ENCODE data around the gene ERGIC2. TPM values are rescaled to one million over a fixed set of nuclear protein-coding genes. Genes with fewer than 3 reads are reported as not detected.

ERGIC2 gene
- total RNA-seq, 1 donor from 2014 or later: 157 TPM

GRCh38 chr12:29376118-29376517, 4.9 kb downstream of the ERGIC2 start:
- DNase-seq (ENCODE audit: low read depth): no peak

DNA sequence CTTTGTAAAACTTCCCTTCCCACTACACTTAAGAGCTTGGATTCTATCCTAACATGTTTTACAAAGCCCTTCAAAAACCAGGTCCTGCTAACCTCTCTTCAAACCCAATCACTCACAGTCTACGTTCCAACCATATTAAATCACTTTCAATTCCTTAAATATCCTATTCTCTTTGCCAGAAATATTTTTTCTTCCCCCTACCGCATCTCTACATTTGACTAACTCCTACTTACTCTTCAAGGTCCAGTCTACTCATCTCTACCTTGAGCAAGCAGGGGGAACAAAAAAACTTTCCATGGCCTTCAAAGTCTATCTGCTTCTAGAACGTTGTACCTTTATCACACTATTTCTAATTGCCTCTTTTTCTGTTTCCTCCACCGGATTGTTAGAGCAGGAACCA, 6.1 kb downstream of the ERGIC2 start:
- no peak for DNase-seq (ENCODE audit: low read depth)

- DNase-seq (ENCODE audit: low read depth): no peak
Observed at GRCh38 chr12:29374012-29374411, 7.0 kb downstream of the ERGIC2 start.

DNA sequence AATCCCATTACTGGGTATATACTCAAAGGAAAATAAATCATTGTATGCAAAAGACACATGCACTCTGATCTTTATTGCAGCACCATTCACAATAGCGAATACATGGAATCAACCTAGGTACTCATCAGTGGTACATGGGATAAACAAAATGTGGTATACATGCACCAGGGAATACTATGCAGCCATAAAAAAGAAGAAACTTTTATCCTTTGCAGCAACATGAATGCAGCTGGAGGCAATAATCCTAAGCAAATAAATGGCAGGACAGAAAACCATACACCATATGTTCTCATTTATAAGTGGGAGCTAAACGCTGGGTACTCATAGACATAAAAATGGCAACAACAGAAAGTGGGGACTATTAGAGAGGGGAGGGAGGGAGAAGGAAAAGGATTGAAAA, 15.9 kb downstream of the ERGIC2 start:
- DNase-seq (ENCODE audit: low read depth): no peak

- DNase-seq (ENCODE audit: low read depth): no peak
Observed at GRCh38 chr12:29354954-29355353, 26.0 kb downstream of the ERGIC2 start.

- DNase-seq (ENCODE audit: low read depth): peak; percentile 16
Observed at GRCh38 chr12:29350080-29350479, 30.9 kb downstream of the ERGIC2 start.

- DNase-seq (ENCODE audit: low read depth): no peak
Observed at GRCh38 chr12:29346769-29347421, 34.1 kb downstream of the ERGIC2 start.

DNA sequence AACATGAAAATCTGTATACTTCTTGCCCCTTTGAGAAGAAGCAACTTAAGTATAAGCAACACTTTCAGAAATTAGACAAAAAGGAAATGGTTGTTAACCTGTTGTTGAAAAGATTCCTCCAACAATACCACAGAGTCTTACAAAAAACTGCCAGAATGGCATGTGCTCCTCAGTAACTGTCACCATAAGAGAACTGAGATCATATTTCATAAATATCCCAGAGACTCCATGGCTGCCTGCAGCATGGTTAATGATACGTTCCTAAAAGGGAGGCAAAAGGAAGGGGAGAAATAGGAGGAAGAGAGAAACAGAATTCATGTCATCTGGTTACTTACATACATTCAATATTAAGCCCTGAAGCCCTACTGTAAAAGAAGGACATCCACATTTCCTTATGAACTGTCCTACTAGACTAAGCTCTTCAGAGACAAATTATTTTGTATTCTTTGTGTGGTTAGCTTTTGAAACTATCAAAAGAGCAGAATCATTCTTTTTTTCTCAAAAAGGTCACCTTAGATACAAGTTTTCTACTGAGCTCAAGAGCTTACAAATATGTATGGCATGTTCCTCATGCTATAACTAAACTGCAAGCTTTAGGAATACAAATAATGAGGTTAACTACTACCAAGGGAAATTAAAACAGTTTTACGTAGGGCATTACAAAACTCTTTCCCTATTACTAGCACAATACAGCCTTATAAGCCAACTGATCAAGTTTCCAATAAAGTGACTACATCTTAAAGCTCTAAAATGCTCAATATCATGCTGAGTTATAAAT, 37.8 kb downstream of the ERGIC2 start:
- peak; percentile 47 for DNase-seq (ENCODE audit: low read depth)

GRCh38 chr12:29337325-29337724, 43.6 kb downstream of the ERGIC2 start:
- no peak for DNase-seq (ENCODE audit: low read depth)

- DNase-seq (ENCODE audit: low read depth): no peak
Observed at GRCh38 chr12:29334937-29335336, 46.0 kb downstream of the ERGIC2 start.

GRCh38 chr12:29333178-29333577, 47.8 kb downstream of the ERGIC2 start:
- no peak for DNase-seq (ENCODE audit: low read depth)

DNA sequence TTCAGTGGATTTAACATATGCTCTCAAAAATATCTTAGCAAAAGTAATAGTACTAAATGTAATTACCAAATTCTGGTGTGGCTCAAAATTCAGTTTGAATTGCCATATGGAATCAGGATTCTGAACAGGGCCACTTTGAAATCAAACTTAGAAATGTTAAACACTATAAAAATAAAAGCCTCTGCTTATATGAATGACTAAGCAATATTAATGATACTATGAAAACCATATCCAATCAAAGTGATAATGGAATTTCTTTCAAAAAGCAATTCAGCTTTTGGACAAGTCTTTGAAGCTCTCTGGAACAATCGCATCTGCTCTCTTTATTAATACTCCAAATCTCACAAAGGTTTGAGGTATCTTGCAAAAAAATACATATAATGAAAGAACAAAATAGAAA, 51.6 kb downstream of the ERGIC2 start:
- DNase-seq (ENCODE audit: low read depth): no peak

- DNase-seq (ENCODE audit: low read depth): no peak
Observed at GRCh38 chr12:29322157-29322556, 58.8 kb downstream of the ERGIC2 start.

GRCh38 chr12:29320295-29321085, 60.5 kb downstream of the ERGIC2 start:
- DNase-seq (ENCODE audit: low read depth): peak; percentile 45

- DNase-seq (ENCODE audit: low read depth): peak; percentile 66
Observed at GRCh38 chr12:29317556-29318363, 63.2 kb downstream of the ERGIC2 start.

DNA sequence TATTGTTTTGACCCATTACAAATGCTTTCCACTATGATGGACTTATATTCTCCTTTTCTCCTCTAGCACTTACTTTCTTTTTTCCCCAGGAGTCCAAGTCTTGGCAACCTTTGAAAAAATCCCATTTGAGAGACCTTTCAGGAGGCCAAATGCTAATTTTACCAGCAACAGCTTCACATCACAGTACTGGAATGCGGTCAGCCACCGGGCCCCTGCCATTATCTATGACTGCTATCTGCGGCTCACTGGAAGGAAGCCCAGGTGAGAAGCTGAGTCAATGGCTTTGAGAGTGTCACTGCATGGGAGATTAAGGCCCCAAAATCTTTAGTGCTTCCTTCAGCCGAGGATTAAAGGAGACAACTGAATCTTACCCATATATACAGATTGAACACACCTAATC, 64.2 kb downstream of the ERGIC2 start:
- peak; percentile 18 for DNase-seq (ENCODE audit: low read depth)

GRCh38 chr12:29314416-29314815, 66.6 kb downstream of the ERGIC2 start:
- DNase-seq (ENCODE audit: low read depth): no peak

GRCh38 chr12:29310899-29311298, 70.1 kb downstream of the ERGIC2 start:
- no peak for DNase-seq (ENCODE audit: low read depth)

- peak; percentile 23 for DNase-seq (ENCODE audit: low read depth)
Observed at GRCh38 chr12:29309320-29309902, 71.6 kb downstream of the ERGIC2 start.

DNA sequence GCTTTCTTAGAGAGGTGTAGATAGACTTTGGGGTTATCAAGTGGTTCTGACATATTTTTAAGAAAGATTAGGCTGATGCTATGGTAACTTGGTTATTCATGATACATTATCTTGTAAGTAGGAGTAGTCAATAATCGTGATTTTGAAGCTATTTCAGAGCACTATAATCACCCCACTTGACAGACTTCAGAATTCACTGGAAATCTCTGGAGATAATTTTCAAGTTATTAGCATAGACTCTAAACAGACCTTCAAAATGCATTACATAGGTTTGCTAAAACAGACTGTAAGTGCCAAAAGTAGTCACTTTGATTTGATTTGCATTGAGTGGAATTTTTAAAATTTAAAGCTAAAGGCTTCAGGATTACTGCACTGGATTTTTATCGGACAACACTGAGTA, 74.3 kb downstream of the ERGIC2 start:
- DNase-seq (ENCODE audit: low read depth): no peak

- DNase-seq (ENCODE audit: low read depth): no peak
Observed at GRCh38 chr12:29306266-29306665, 74.7 kb downstream of the ERGIC2 start.

Measured in myocyte (in vitro differentiated cells).